Body of pancreas (tissue), 4 donors: Measurements from ENCODE around the gene AP4E1.

ENCODE experiments used
- POLR2A ChIP-seq, 3 donors: fragments of 450-650 bp; IDR thresholded peaks; one replicate each; pipeline ENCODE4 v1.6.1; 2016; ENCODE audit warnings: antibody characterized with exemption in 3 of 3, mild to moderate bottlenecking in 2 of 3
- TF ChIP-seq, protein P1 (sequence below), 7 experiments: fragments of 450-650 bp in 4 of 7; fragments of 200-600 bp in 3 of 7; sonication (generic) in 3 of 7; IDR thresholded peaks; one replicate each; pipeline ENCODE4 v1.5.1; 2016 to 2019; ENCODE audit warnings: antibody characterized with exemption in 7 of 7

- TF ChIP-seq, protein P1, sequence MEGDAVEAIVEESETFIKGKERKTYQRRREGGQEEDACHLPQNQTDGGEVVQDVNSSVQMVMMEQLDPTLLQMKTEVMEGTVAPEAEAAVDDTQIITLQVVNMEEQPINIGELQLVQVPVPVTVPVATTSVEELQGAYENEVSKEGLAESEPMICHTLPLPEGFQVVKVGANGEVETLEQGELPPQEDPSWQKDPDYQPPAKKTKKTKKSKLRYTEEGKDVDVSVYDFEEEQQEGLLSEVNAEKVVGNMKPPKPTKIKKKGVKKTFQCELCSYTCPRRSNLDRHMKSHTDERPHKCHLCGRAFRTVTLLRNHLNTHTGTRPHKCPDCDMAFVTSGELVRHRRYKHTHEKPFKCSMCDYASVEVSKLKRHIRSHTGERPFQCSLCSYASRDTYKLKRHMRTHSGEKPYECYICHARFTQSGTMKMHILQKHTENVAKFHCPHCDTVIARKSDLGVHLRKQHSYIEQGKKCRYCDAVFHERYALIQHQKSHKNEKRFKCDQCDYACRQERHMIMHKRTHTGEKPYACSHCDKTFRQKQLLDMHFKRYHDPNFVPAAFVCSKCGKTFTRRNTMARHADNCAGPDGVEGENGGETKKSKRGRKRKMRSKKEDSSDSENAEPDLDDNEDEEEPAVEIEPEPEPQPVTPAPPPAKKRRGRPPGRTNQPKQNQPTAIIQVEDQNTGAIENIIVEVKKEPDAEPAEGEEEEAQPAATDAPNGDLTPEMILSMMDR (IDR thresholded peaks at IDR 0.05), result no peak
- no peak for TF ChIP-seq POLR2A (IDR thresholded peaks at IDR 0.05)
Observed at GRCh38 chr15:50978580-50978979, 70.1 kb downstream of the AP4E1 start.
